LoVo (cell line): ENCODE results near the gene DPY19L2.
"Not testable (repeated sequence)": the region's sequence is repeated elsewhere in the genome, so short reads cannot be mapped to it uniquely, and the experiment has no call there.

Experiments
- DNase-seq: peaks from one replicate; pipeline ENCODE4 v3.0.0-alpha.2; 2016; ENCODE audit warnings: low spot score

Gene DPY19L2

GRCh38 chr12:63663005-63663404 lies 5.3 kb downstream of the DPY19L2 start:
- not testable (repeated sequence) for DNase-seq

GRCh38 chr12:63658501-63658900 lies 9.8 kb downstream of the DPY19L2 start:
- DNase-seq, result not testable (repeated sequence)

GRCh38 chr12:63656407-63656806 lies 11.9 kb downstream of the DPY19L2 start:
- DNase-seq, result not testable (repeated sequence)

- not testable (repeated sequence) for DNase-seq
Measured at GRCh38 chr12:63655543-63656257, 12.6 kb downstream of the DPY19L2 start.

- DNase-seq, result not testable (repeated sequence)
Measured at GRCh38 chr12:63654481-63654880, 13.8 kb downstream of the DPY19L2 start.

GRCh38 chr12:63649517-63649916 lies 18.8 kb downstream of the DPY19L2 start:
- not testable (repeated sequence) for DNase-seq

GRCh38 chr12:63643381-63644140 lies 24.7 kb downstream of the DPY19L2 start:
- DNase-seq, result peak; percentile 52

- not testable (repeated sequence) for DNase-seq
Measured at GRCh38 chr12:63624258-63624657, 44.0 kb downstream of the DPY19L2 start.

- DNase-seq, result not testable (repeated sequence)
Measured at GRCh38 chr12:63615544-63615943, 52.7 kb downstream of the DPY19L2 start.

GRCh38 chr12:63611285-63611684 lies 57.0 kb downstream of the DPY19L2 start:
- DNase-seq, result not testable (repeated sequence)

GRCh38 chr12:63609281-63609680 lies 59.0 kb downstream of the DPY19L2 start:
- DNase-seq, result not testable (repeated sequence)

- not testable (repeated sequence) for DNase-seq
Measured at GRCh38 chr12:63604985-63605384, 63.3 kb downstream of the DPY19L2 start.

- peak; percentile 81 for DNase-seq
Measured at GRCh38 chr12:63594828-63595227, 73.5 kb downstream of the DPY19L2 start.

- DNase-seq, result not testable (repeated sequence)
Measured at GRCh38 chr12:63584426-63584825, 83.9 kb downstream of the DPY19L2 start.

- not testable (repeated sequence) for DNase-seq
Measured at GRCh38 chr12:63583289-63583688, 85.0 kb downstream of the DPY19L2 start.

GRCh38 chr12:63577631-63578030 lies 90.7 kb downstream of the DPY19L2 start:
- DNase-seq, result not testable (repeated sequence)

- not testable (repeated sequence) for DNase-seq
Measured at GRCh38 chr12:63572038-63572437, 96.3 kb downstream of the DPY19L2 start.

- DNase-seq, result not testable (repeated sequence)
Measured at GRCh38 chr12:63558445-63558844, 109.8 kb downstream of the DPY19L2 start.

- not testable (repeated sequence) for DNase-seq
Measured at GRCh38 chr12:63551397-63551796, 116.9 kb downstream of the DPY19L2 start.

GRCh38 chr12:63549034-63549433 lies 119.3 kb downstream of the DPY19L2 start:
- not testable (repeated sequence) for DNase-seq

- DNase-seq, result not testable (repeated sequence)
Measured at GRCh38 chr12:63545298-63545916, 122.9 kb downstream of the DPY19L2 start.

- DNase-seq, result not testable (repeated sequence)
Measured at GRCh38 chr12:63538656-63539055, 129.6 kb downstream of the DPY19L2 start.

- not testable (repeated sequence) for DNase-seq
Measured at GRCh38 chr12:63537838-63538237, 130.5 kb downstream of the DPY19L2 start.
